OCI-LY3 (cell line): ENCODE measurements around the gene CDH18.

ENCODE experiments used
- H2AFZ ChIP-seq: fragments of 200-600, 300-600 bp; shearing (Covaris generic); 2 replicates; pipeline ENCODE4 v1.6.0; 2014; ENCODE audit warnings: antibody characterized with exemption, low read depth, low read length
- H3K27ac ChIP-seq: fragments of 200-600, 300-600 bp; sonication (generic); 2 replicates; pipeline ENCODE4 v1.5.1; 2014; ENCODE audit warnings: mild to moderate bottlenecking, low read length, moderate library complexity, mixed read lengths
- H3K27me3 ChIP-seq: fragments of 200-600, 300-600 bp; sonication (generic); 2 replicates; pipeline ENCODE4 v1.6.1; 2014; ENCODE audit warnings: low read depth, low read length, mixed read lengths
- H3K36me3 ChIP-seq: fragments of 200-600, 300-600 bp; sonication (generic); replicated peaks from 2 replicates; pipeline ENCODE3; 2014; ENCODE audit warnings: low read depth, low read length, mixed read lengths
- H3K4me1 ChIP-seq: fragments of 300-600, 200-600 bp; sonication (generic); 2 replicates; pipeline ENCODE4 v1.6.1; 2014; ENCODE audit warnings: low read length, mixed read lengths
- H3K4me2 ChIP-seq: fragments of 200-600, 300-600 bp; sonication (generic); 2 replicates; pipeline ENCODE4 v1.6.1; 2014; ENCODE audit warnings: low read length, mixed read lengths
- H3K4me3 ChIP-seq: fragments of 300-600, 200-600 bp; sonication (generic); 2 replicates; pipeline ENCODE4 v1.5.1; 2014; ENCODE audit warnings: antibody characterized with exemption, mild to moderate bottlenecking, low read length, moderate library complexity
- H3K79me2 ChIP-seq: fragments of 300-600, 200-600 bp; shearing (Covaris generic); 2 replicates; pipeline ENCODE4 v1.6.1; 2014; ENCODE audit warnings: mild to moderate bottlenecking, low read length, mixed read lengths
- H3K9ac ChIP-seq: fragments of 300-600, 200-600 bp; shearing (Covaris generic); 2 replicates; pipeline ENCODE4 v1.6.0; 2014; ENCODE audit warnings: mild to moderate bottlenecking, low read length, moderate library complexity
- H3K9me3 ChIP-seq: fragments of 200-600, 300-600 bp; shearing (Covaris generic); 2 replicates; pipeline ENCODE4 v1.6.1; 2014; ENCODE audit warnings: low read length, mixed read lengths; ENCODE audit not compliant: insufficient read depth
- H4K20me1 ChIP-seq: fragments of 200-600, 300-600 bp; sonication (generic); 2 replicates; pipeline ENCODE4 v1.6.1; 2016; ENCODE audit warnings: low read length, mixed read lengths; ENCODE audit not compliant: insufficient read depth
- EZH2phosphoT487 ChIP-seq: fragments of 200-600 bp; shearing (Covaris generic); IDR thresholded peaks from 2 replicates; pipeline ENCODE4 v1.6.1; 2018; ENCODE audit warnings: antibody characterized with exemption, mixed run types, low read depth
- TF ChIP-seq, protein P1 (sequence below): fragments of 200-600, 300-600 bp; sonication (generic); IDR thresholded peaks from 2 replicates; pipeline ENCODE4 v1.5.1; 2014; ENCODE audit warnings: antibody characterized with exemption, low read length, low read depth

The CDH18 gene

DNA sequence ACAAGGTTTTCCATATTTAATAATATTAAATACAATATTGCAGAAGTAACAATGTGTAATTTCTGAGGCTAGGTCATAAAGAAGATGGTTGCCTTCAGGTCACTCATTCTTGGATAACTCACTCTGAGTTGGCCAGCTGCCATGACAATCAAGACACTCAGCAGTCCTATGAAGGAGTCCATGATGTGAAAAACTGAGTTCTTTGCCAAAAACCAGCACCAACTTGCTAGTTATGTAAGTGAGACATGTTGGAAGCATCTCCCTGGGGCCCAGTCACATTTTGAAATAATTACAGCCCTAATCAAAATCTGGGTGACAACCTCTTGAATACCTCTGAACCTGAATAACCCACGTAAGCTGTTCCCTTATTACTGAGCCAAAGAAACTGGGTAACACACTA is 453.2 kb downstream of the CDH18 start:
- H3K79me2 ChIP-seq = no peaks in the 10 kb centered on the region
- H3K27me3 ChIP-seq = no peaks in the 10 kb centered on the region
- TF ChIP-seq, protein P1, sequence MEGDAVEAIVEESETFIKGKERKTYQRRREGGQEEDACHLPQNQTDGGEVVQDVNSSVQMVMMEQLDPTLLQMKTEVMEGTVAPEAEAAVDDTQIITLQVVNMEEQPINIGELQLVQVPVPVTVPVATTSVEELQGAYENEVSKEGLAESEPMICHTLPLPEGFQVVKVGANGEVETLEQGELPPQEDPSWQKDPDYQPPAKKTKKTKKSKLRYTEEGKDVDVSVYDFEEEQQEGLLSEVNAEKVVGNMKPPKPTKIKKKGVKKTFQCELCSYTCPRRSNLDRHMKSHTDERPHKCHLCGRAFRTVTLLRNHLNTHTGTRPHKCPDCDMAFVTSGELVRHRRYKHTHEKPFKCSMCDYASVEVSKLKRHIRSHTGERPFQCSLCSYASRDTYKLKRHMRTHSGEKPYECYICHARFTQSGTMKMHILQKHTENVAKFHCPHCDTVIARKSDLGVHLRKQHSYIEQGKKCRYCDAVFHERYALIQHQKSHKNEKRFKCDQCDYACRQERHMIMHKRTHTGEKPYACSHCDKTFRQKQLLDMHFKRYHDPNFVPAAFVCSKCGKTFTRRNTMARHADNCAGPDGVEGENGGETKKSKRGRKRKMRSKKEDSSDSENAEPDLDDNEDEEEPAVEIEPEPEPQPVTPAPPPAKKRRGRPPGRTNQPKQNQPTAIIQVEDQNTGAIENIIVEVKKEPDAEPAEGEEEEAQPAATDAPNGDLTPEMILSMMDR = no peak
- no peak for TF ChIP-seq EZH2phosphoT487
- no peak overlapping the region for H3K4me2 ChIP-seq
- no peak overlapping the region for H3K4me3 ChIP-seq
- H3K9me3 ChIP-seq = no peaks in the 10 kb centered on the region
- H3K36me3 ChIP-seq = no peaks in the 10 kb centered on the region
- no peak overlapping the region for H2AFZ ChIP-seq
- peaks cover 6% of the 10 kb centered on the region; the same call in 1 of the 2 replicates for H3K4me1 ChIP-seq
- no peak overlapping the region for H3K27ac ChIP-seq
- no peaks in the 10 kb centered on the region for H4K20me1 ChIP-seq
- no peak overlapping the region for H3K9ac ChIP-seq

GRCh38 chr5:19532936-19533335 is 455.1 kb downstream of the CDH18 start:
- no peak overlapping the region for H3K4me2 ChIP-seq
- H3K4me1 ChIP-seq = peaks cover 6% of the 10 kb centered on the region; the same call in 1 of the 2 replicates
- H3K27me3 ChIP-seq = no peaks in the 10 kb centered on the region
- no peaks in the 10 kb centered on the region for H3K79me2 ChIP-seq
- no peaks in the 10 kb centered on the region for H3K36me3 ChIP-seq
- H3K9me3 ChIP-seq = no peaks in the 10 kb centered on the region
- H3K4me3 ChIP-seq = no peak overlapping the region
- no peak overlapping the region for H3K27ac ChIP-seq
- TF ChIP-seq EZH2phosphoT487 = no peak
- TF ChIP-seq, protein P1 = no peak
- H4K20me1 ChIP-seq = no peaks in the 10 kb centered on the region
- H2AFZ ChIP-seq = no peak overlapping the region
- no peak overlapping the region for H3K9ac ChIP-seq

GRCh38 chr5:19531374-19531952 is 456.5 kb downstream of the CDH18 start:
- no peak overlapping the region for H3K4me3 ChIP-seq
- no peak overlapping the region for H3K27ac ChIP-seq
- H3K36me3 ChIP-seq = no peaks in the 10 kb centered on the region
- H3K79me2 ChIP-seq = no peaks in the 10 kb centered on the region
- no peak overlapping the region for H2AFZ ChIP-seq
- H4K20me1 ChIP-seq = no peaks in the 10 kb centered on the region
- H3K9ac ChIP-seq = no peak overlapping the region
- no peak overlapping the region for H3K4me2 ChIP-seq
- H3K4me1 ChIP-seq = peaks cover 6% of the 10 kb centered on the region; the same call in 1 of the 2 replicates
- H3K9me3 ChIP-seq = no peaks in the 10 kb centered on the region
- no peaks in the 10 kb centered on the region for H3K27me3 ChIP-seq
- TF ChIP-seq EZH2phosphoT487 = no peak
- TF ChIP-seq, protein P1 = no peak

- no peak for TF ChIP-seq EZH2phosphoT487
- TF ChIP-seq, protein P1 = no peak
- Histone ChIP-seq H3K79me2 (no peaks in the 10 kb centered on the region), H3K9me3 (no peaks in the 10 kb centered on the region), H3K9ac (no peak overlapping the region), H3K4me2 (no peak overlapping the region), H2AFZ (no peak overlapping the region), H3K4me3 (no peak overlapping the region), H3K4me1 (no peaks in the 10 kb centered on the region), H3K36me3 (no peaks in the 10 kb centered on the region), H3K27me3 (no peaks in the 10 kb centered on the region), H3K27ac (no peak overlapping the region), H4K20me1 (no peaks in the 10 kb centered on the region)
Measured at GRCh38 chr5:19519448-19519847, 468.6 kb downstream of the CDH18 start.
